22Rv1 (cell line): ENCODE measurements around the gene KRTAP12-1.
"Not testable (repeated sequence)": the region's sequence is repeated elsewhere in the genome, so short reads cannot be mapped to it uniquely, and the experiment has no call there.

Experiments
- H3K27ac ChIP-seq: fragments of 450-650 bp; 2 replicates; pipeline ENCODE4 v1.5.1; 2017
- ZFX ChIP-seq: fragments of 450-650 bp; IDR thresholded peaks from 2 replicates; pipeline ENCODE4 v1.6.1; 2017; ENCODE audit warnings: antibody characterized with exemption, borderline replicate concordance
- TF ChIP-seq, protein P1 (sequence below): fragments of 450-650 bp; IDR thresholded peaks from 2 replicates; pipeline ENCODE4 v1.5.1; 2017; ENCODE audit warnings: mild to moderate bottlenecking

Gene KRTAP12-1

DNA sequence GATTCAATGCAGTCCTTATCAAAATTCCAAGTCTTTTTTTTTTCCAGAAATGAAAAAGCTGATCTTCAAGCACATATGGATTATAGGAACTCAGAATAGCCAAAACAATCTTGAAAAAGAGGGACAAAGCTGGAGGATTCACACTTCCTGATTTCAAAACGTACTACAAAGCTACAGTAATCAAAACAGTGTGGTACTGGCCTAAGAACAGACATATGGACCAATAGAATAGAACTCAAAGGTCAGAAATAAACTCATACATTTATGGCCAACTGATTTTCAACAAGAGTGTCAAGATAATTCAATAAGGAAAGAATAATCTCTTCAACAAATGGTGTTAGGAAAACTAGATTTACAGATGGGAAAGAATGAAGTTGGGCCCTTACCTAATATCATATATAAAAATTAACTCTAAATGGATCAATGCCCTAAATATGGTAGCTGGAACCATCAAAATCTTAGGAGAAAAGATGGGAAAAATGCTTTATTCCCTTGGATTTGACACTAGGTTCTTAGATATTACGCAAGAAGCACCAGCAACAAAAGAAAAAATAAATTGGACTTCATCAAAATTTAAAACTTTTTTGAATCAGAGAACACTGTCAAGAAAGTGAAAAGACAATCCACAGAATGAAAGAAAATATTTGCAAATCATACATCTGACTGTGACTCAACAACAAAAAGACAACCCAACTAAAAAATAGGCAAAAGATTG lies 11.0 kb upstream of the KRTAP12-1 start:
- H3K27ac ChIP-seq = no peak overlapping the region
- TF ChIP-seq ZFX = no peak
- TF ChIP-seq, protein P1, sequence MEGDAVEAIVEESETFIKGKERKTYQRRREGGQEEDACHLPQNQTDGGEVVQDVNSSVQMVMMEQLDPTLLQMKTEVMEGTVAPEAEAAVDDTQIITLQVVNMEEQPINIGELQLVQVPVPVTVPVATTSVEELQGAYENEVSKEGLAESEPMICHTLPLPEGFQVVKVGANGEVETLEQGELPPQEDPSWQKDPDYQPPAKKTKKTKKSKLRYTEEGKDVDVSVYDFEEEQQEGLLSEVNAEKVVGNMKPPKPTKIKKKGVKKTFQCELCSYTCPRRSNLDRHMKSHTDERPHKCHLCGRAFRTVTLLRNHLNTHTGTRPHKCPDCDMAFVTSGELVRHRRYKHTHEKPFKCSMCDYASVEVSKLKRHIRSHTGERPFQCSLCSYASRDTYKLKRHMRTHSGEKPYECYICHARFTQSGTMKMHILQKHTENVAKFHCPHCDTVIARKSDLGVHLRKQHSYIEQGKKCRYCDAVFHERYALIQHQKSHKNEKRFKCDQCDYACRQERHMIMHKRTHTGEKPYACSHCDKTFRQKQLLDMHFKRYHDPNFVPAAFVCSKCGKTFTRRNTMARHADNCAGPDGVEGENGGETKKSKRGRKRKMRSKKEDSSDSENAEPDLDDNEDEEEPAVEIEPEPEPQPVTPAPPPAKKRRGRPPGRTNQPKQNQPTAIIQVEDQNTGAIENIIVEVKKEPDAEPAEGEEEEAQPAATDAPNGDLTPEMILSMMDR = no peak

- H3K27ac ChIP-seq = no peak overlapping the region
- no peak for TF ChIP-seq ZFX
These were observed 9.7 kb upstream of the KRTAP12-1 start for GRCh38 chr21:44691686-44692085.

GRCh38 chr21:44689740-44690139 lies 7.8 kb upstream of the KRTAP12-1 start:
- H3K27ac ChIP-seq = not testable (repeated sequence)

GRCh38 chr21:44687671-44688070 lies 5.7 kb upstream of the KRTAP12-1 start:
- H3K27ac ChIP-seq = no peak overlapping the region
- no peak for TF ChIP-seq ZFX

- no peak for TF ChIP-seq ZFX
- TF ChIP-seq, protein P1 = no peak
- H3K27ac ChIP-seq = no peak overlapping the region
These were observed 5.0 kb upstream of the KRTAP12-1 start for GRCh38 chr21:44686843-44687561.

- H3K27ac ChIP-seq = no peak overlapping the region
- TF ChIP-seq, protein P1 = no peak
- TF ChIP-seq ZFX = no peak
These were observed 4.2 kb upstream of the KRTAP12-1 start for GRCh38 chr21:44686000-44686781.

DNA sequence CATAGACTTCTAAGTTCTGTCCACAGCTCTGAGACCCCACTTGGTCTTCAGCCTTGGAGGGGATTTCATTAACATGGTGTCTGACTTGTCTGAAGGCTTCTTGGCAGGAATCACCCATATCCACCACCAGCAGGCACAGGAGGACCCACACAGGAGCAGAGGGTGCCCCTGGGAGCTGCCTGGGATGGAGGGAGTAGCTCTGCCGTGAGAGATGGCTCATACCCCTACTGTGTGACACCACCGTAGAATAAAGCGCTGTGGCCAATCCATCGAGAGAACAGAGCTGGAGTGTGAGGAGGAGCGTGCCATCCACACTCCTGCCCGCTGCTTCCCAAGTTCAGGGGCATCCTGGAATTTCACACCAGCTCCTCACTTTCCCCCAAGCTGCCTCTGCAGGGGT lies 3.1 kb upstream of the KRTAP12-1 start:
- not testable (repeated sequence) for H3K27ac ChIP-seq

- TF ChIP-seq ZFX = no peak
- TF ChIP-seq, protein P1 = no peak
- no peak overlapping the region for H3K27ac ChIP-seq
These were observed 2.5 kb upstream of the KRTAP12-1 start for GRCh38 chr21:44684483-44684882.

DNA sequence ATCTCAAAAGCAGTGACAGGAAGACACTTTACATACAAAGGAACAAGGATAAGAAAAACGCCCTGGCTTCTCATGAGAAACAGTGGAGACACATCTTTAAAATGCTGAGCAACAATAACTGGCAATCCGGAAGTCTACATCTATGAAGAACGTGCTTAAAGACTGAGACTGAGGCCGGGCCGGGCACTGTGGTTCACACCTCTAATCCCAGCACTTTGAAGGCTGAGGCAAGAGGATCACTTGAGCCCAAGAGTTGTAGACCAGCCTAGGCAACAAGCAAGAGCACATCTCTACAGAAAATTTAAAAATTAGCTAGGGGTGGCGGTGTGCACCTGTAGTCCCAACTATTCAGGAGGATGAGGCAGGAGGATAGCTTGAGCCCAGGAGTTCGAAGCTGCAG lies 2.1 kb upstream of the KRTAP12-1 start:
- TF ChIP-seq ZFX = no peak
- TF ChIP-seq, protein P1 = no peak

More for the DNA sequence above, 2.1 kb upstream of the KRTAP12-1 start:
- H3K27ac ChIP-seq = no peak overlapping the region
